ENCODE data around the gene ING1.

Gene ING1

GRCh38 chr13:110748271-110748670, 34.8 kb downstream of the ING1 start:
- TF ChIP-seq POLR2AphosphoS5 (IDR thresholded peaks at IDR 0.05; ENCODE audit: low read depth), result no peak
- no peak for TF ChIP-seq GABPA (IDR thresholded peaks at IDR 0.05; ENCODE audit: low read depth)
- TF ChIP-seq REST (IDR thresholded peaks at IDR 0.05; ENCODE audit: insufficient replicate concordance, low read depth), result no peak
- TF ChIP-seq CTCF (IDR thresholded peaks at IDR 0.05; ENCODE audit: insufficient read depth, low read length), result no peak
- TF ChIP-seq SPI1 (IDR thresholded peaks at IDR 0.05; ENCODE audit: borderline replicate concordance, low read depth), result no peak
- DNase-seq (ENCODE audit: low read depth in 1 of 2, low spot score in 1 of 2), result no peak
- Histone ChIP-seq H3K4me3 (replicated peaks; ENCODE audit: insufficient read depth, low read length) (no peak overlapping the region), H3K27ac (replicated peaks) (no peak overlapping the region), H3K27me3 (ENCODE audit: insufficient read depth, poor library complexity, severe bottlenecking) (no peaks in the 10 kb centered on the region)

GRCh38 chr13:110756219-110756631, 42.7 kb downstream of the ING1 start:
- Histone ChIP-seq H3K27me3 (ENCODE audit: insufficient read depth, poor library complexity, severe bottlenecking) (no peaks in the 10 kb centered on the region), H3K4me3 (replicated peaks; ENCODE audit: insufficient read depth, low read length) (no peak overlapping the region), H3K27ac (replicated peaks) (no peak overlapping the region)
- no peak for DNase-seq (ENCODE audit: low read depth in 1 of 2, low spot score in 1 of 2)
- TF ChIP-seq GABPA (IDR thresholded peaks at IDR 0.05; ENCODE audit: low read depth) (no peak), SPI1 (IDR thresholded peaks at IDR 0.05; ENCODE audit: borderline replicate concordance, low read depth) (no peak), POLR2AphosphoS5 (IDR thresholded peaks at IDR 0.05; ENCODE audit: low read depth) (no peak), REST (IDR thresholded peaks at IDR 0.05; ENCODE audit: insufficient replicate concordance, low read depth) (no peak), CTCF (IDR thresholded peaks at IDR 0.05; ENCODE audit: insufficient read depth, low read length) (no peak)

- H3K27ac ChIP-seq (replicated peaks), result no peak overlapping the region
- TF ChIP-seq GABPA (IDR thresholded peaks at IDR 0.05; ENCODE audit: low read depth) (no peak), SPI1 (IDR thresholded peaks at IDR 0.05; ENCODE audit: borderline replicate concordance, low read depth) (no peak), CTCF (IDR thresholded peaks at IDR 0.05; ENCODE audit: insufficient read depth, low read length) (no peak)
- no peak for DNase-seq (ENCODE audit: low read depth in 1 of 2, low spot score in 1 of 2)
- H3K4me3 ChIP-seq (replicated peaks; ENCODE audit: insufficient read depth, low read length), result no peak overlapping the region
- H3K27me3 ChIP-seq (ENCODE audit: insufficient read depth, poor library complexity, severe bottlenecking), result no peaks in the 10 kb centered on the region
Measured at GRCh38 chr13:110757296-110757695, 43.8 kb downstream of the ING1 start.

DNA sequence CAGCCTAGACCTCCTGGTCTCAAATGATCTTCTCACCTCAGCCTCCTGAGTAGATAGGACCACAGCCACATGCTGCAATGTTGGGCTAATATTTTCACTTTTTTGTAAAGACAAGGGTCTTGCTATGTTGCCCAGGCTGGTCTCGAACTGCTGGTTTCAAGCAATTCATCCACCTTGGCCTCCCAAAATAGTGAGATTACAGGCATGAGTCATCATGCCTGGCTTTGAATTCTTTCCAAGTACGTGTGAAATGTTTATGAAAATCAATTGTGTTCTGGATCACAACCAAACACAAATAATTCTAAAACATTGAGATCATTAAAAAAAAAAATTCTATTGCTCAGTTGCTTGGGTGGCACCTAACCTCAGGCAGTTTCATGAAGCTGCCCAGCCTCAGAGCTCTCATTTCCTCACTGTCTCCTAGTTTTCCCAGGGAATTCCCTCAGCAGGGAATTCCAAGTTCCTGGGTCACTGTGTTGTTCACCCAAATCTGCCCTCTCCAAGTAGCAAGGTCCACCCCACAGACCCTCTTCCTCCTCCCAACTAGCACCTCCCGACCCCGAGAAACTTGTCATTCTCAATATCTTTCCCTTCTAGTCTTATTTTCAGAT, 44.8 kb downstream of the ING1 start:
- Histone ChIP-seq H3K27ac (replicated peaks) (no peak overlapping the region), H3K27me3 (ENCODE audit: insufficient read depth, poor library complexity, severe bottlenecking) (no peaks in the 10 kb centered on the region), H3K4me3 (replicated peaks; ENCODE audit: insufficient read depth, low read length) (no peak overlapping the region)
- DNase-seq (ENCODE audit: low read depth in 1 of 2, low spot score in 1 of 2), result no peak
- no peak for TF ChIP-seq CTCF (IDR thresholded peaks at IDR 0.05; ENCODE audit: insufficient read depth, low read length)
- no peak for TF ChIP-seq POLR2AphosphoS5 (IDR thresholded peaks at IDR 0.05; ENCODE audit: low read depth)
- TF ChIP-seq GABPA (IDR thresholded peaks at IDR 0.05; ENCODE audit: low read depth), result no peak
- no peak for TF ChIP-seq REST (IDR thresholded peaks at IDR 0.05; ENCODE audit: insufficient replicate concordance, low read depth)
- no peak for TF ChIP-seq SPI1 (IDR thresholded peaks at IDR 0.05; ENCODE audit: borderline replicate concordance, low read depth)
